ENCODE data around the gene TOR1AIP2.
"Not testable (repeated sequence)": the region's sequence is repeated elsewhere in the genome, so short reads cannot be mapped to it uniquely, and the experiment has no call there.

The TOR1AIP2 gene

GRCh38 chr1:179857009-179857408, 20.6 kb downstream of the TOR1AIP2 start:
- H3K27me3 ChIP-seq (ENCODE audit: control insufficient read depth in 5 of 5, insufficient read depth in 4 of 5, low read length in 5 of 5): no peaks in the 10 kb centered on the region
- H3K4me3 ChIP-seq (ENCODE audit: low read depth in 1 of 5, low read length in 5 of 5): no peak overlapping the region
- no peak overlapping the region for H3K9ac ChIP-seq (ENCODE audit: low read length in 5 of 5)
- no peak overlapping the region for H3K27ac ChIP-seq (ENCODE audit: low read depth, low read length)
- peaks cover 16 to 35% (median 21%) of the 10 kb centered on the region in 5 donors for H3K36me3 ChIP-seq (ENCODE audit: control insufficient read depth in 5 of 5, insufficient read depth in 5 of 5, low read length in 5 of 5)
- no peaks in the 10 kb centered on the region for H3K9me3 ChIP-seq (ENCODE audit: control insufficient read depth in 5 of 5, low read length in 5 of 5)
- no peaks in the 10 kb centered on the region for H3K4me1 ChIP-seq (ENCODE audit: control insufficient read depth in 5 of 5, insufficient read depth in 5 of 5, low read length in 5 of 5)

DNA sequence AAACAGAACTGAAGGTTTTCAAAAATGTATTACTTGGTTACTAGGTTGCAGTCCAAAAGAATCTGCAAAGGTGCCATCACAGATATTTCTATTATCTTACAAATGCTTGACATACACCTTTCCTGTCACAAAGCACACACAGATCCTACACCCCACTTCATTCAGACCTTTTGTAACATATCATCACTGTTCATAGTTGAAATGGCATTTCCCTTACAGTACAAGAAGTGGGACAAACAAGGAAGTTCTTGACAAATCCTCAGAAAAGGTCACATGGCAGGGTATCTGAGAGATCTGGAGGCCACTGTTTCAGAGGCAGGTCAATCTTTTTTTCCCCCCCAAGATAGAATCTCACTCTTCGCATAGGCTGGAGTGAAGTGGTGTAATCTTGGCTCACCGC, 21.3 kb downstream of the TOR1AIP2 start:
- Histone ChIP-seq H3K9me3 (ENCODE audit: control insufficient read depth in 5 of 5, low read length in 5 of 5) (no peaks in the 10 kb centered on the region), H3K4me1 (ENCODE audit: control insufficient read depth in 5 of 5, insufficient read depth in 5 of 5, low read length in 5 of 5) (no peaks in the 10 kb centered on the region), H3K9ac (ENCODE audit: low read length in 5 of 5) (no peak overlapping the region), H3K27ac (ENCODE audit: low read depth, low read length) (no peak overlapping the region), H3K4me3 (ENCODE audit: low read depth in 1 of 5, low read length in 5 of 5) (no peak overlapping the region), H3K36me3 (ENCODE audit: control insufficient read depth in 5 of 5, insufficient read depth in 5 of 5, low read length in 5 of 5) (peaks cover 20 to 35% (median 25%) of the 10 kb centered on the region in 5 donors), H3K27me3 (ENCODE audit: control insufficient read depth in 5 of 5, insufficient read depth in 4 of 5, low read length in 5 of 5) (no peaks in the 10 kb centered on the region)

- H3K27me3 ChIP-seq (ENCODE audit: control insufficient read depth in 5 of 5, insufficient read depth in 4 of 5, low read length in 5 of 5); H3K4me3 ChIP-seq (ENCODE audit: low read depth in 1 of 5, low read length in 5 of 5); H3K27ac ChIP-seq (ENCODE audit: low read depth, low read length); H3K4me1 ChIP-seq (ENCODE audit: control insufficient read depth in 5 of 5, insufficient read depth in 5 of 5, low read length in 5 of 5); H3K9ac ChIP-seq (ENCODE audit: low read length in 5 of 5); H3K9me3 ChIP-seq (ENCODE audit: control insufficient read depth in 5 of 5, low read length in 5 of 5): not testable (repeated sequence)
- peaks cover 22 to 37% (median 27%) of the 10 kb centered on the region in 5 donors for H3K36me3 ChIP-seq (ENCODE audit: control insufficient read depth in 5 of 5, insufficient read depth in 5 of 5, low read length in 5 of 5)
Observed at GRCh38 chr1:179855831-179856230, 21.8 kb downstream of the TOR1AIP2 start.

- Histone ChIP-seq H3K4me3 (ENCODE audit: low read depth in 1 of 5, low read length in 5 of 5) (no peak overlapping the region), H3K36me3 (ENCODE audit: control insufficient read depth in 5 of 5, insufficient read depth in 5 of 5, low read length in 5 of 5) (peaks cover 36 to 55% (median 48%) of the 10 kb centered on the region in 5 donors)
Observed at GRCh38 chr1:179853102-179853501, 24.5 kb downstream of the TOR1AIP2 start.

DNA sequence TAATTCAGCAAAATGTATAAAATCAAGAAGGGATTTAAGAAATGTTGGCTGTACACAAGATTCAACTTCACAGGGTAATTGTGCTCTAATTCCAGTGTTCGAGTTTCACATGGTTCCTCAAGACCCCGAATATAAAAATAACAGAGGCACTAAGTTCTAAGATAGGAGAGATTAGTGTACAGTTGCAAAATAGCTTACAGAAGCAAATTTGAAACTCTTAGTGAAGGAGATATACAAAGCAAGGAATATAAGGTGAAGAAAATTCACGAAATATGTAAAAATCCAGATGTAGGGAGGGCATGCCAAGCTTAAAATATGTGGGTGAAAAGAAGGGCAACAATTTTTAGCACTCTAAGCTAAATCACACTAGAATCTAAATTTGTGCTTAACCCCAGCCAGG, 29.4 kb downstream of the TOR1AIP2 start:
- no peaks in the 10 kb centered on the region for H3K27me3 ChIP-seq (ENCODE audit: control insufficient read depth in 5 of 5, insufficient read depth in 4 of 5, low read length in 5 of 5)
- H3K4me1 ChIP-seq (ENCODE audit: control insufficient read depth in 5 of 5, insufficient read depth in 5 of 5, low read length in 5 of 5): no peaks in the 10 kb centered on the region
- no peak overlapping the region for H3K27ac ChIP-seq (ENCODE audit: low read depth, low read length)
- no peaks in the 10 kb centered on the region for H3K9me3 ChIP-seq (ENCODE audit: control insufficient read depth in 5 of 5, low read length in 5 of 5)
- no peak overlapping the region for H3K4me3 ChIP-seq (ENCODE audit: low read depth in 1 of 5, low read length in 5 of 5)
- peaks cover 42 to 64% (median 53%) of the 10 kb centered on the region in 5 donors for H3K36me3 ChIP-seq (ENCODE audit: control insufficient read depth in 5 of 5, insufficient read depth in 5 of 5, low read length in 5 of 5)
- no peak overlapping the region for H3K9ac ChIP-seq (ENCODE audit: low read length in 5 of 5)

More at GRCh38 chr1:179853102-179853501, 24.5 kb downstream of the TOR1AIP2 start:
- Histone ChIP-seq H3K9me3 (ENCODE audit: control insufficient read depth in 5 of 5, low read length in 5 of 5) (no peaks in the 10 kb centered on the region), H3K27ac (ENCODE audit: low read depth, low read length) (no peak overlapping the region), H3K9ac (ENCODE audit: low read length in 5 of 5) (no peak overlapping the region), H3K27me3 (ENCODE audit: control insufficient read depth in 5 of 5, insufficient read depth in 4 of 5, low read length in 5 of 5) (no peaks in the 10 kb centered on the region), H3K4me1 (ENCODE audit: control insufficient read depth in 5 of 5, insufficient read depth in 5 of 5, low read length in 5 of 5) (no peaks in the 10 kb centered on the region)

DNA sequence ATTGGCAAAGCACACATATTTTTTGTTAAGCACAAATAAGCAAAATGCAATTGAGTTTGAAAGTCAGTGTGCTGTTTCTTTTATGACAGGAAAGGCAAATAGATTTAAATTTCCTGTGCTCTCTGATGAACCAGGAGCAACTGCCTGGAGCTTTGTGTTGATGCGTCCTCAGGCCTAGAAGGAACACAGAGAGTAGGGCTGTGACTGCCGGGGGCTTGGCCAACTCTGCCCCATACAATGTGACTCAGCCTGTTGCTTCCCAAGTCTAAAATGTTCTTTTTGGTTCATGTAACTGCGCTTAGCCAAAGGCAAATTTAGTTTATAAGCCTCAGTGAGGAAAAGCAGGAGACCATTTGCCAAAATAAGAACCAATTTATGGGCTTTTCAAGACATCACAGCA, 37.5 kb downstream of the TOR1AIP2 start:
- Histone ChIP-seq H3K9me3 (ENCODE audit: control insufficient read depth in 5 of 5, low read length in 5 of 5) (no peaks in the 10 kb centered on the region), H3K4me1 (ENCODE audit: control insufficient read depth in 5 of 5, insufficient read depth in 5 of 5, low read length in 5 of 5) (peaks cover 0 to 8% (median 0%) of the 10 kb centered on the region in 5 donors), H3K27ac (ENCODE audit: low read depth, low read length) (no peak overlapping the region), H3K27me3 (ENCODE audit: control insufficient read depth in 5 of 5, insufficient read depth in 4 of 5, low read length in 5 of 5) (no peaks in the 10 kb centered on the region), H3K9ac (ENCODE audit: low read length in 5 of 5) (no peak overlapping the region), H3K4me3 (ENCODE audit: low read depth in 1 of 5, low read length in 5 of 5) (no peak overlapping the region), H3K36me3 (ENCODE audit: control insufficient read depth in 5 of 5, insufficient read depth in 5 of 5, low read length in 5 of 5) (peaks cover 0 to 16% (median 8%) of the 10 kb centered on the region in 5 donors)

DNA sequence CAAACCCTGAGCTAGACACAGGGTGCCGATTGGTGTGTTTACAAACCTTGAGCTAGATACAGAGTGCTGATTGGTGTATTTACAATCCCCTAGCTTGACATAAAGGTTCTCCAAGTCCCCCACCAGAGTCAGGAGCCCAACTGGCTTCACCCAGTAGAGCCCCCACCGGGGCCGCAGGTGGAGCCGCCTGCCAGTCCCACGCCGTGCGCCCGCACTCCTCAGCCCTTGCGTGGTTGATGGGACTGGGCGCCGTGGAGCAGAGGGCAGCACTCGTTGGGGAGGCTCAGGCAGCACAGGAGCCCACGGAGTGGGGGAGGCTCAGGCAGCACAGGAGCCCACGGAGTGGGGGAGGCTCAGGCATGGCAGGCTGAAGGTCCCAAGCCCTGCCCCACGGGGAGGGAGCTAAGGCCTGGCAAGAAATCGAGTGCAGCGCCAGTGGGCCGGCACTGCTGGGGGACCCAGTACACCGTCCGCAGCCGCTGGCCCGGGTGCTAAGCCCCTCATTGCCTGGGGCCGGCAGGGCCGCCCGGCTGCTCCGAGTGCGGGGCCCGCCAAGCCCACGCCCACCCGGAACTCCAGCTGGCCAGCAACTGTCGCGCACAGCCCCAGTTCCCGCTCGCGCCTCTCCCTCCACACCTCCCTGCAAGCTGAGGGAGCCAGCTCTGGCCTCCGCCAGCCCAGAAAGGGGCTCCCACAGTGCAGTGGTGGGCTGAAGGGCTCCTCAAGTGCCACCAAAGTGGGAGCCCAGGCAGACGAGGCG, 40.7 kb downstream of the TOR1AIP2 start:
- H3K4me1 ChIP-seq (ENCODE audit: control insufficient read depth in 5 of 5, insufficient read depth in 5 of 5, low read length in 5 of 5); H3K27ac ChIP-seq (ENCODE audit: low read depth, low read length): not testable (repeated sequence)

GRCh38 chr1:179831852-179832699, 45.5 kb downstream of the TOR1AIP2 start:
- H3K27me3 ChIP-seq (ENCODE audit: control insufficient read depth in 5 of 5, insufficient read depth in 4 of 5, low read length in 5 of 5): peaks cover 0 to 8% (median 0%) of the 10 kb centered on the region in 5 donors
- H3K9ac ChIP-seq (ENCODE audit: low read length in 5 of 5): no peak overlapping the region
- H3K27ac ChIP-seq (ENCODE audit: low read depth, low read length): no peak overlapping the region
- H3K9me3 ChIP-seq (ENCODE audit: control insufficient read depth in 5 of 5, low read length in 5 of 5): no peaks in the 10 kb centered on the region
- H3K4me1 ChIP-seq (ENCODE audit: control insufficient read depth in 5 of 5, insufficient read depth in 5 of 5, low read length in 5 of 5): no peaks in the 10 kb centered on the region
- no peak overlapping the region for H3K4me3 ChIP-seq (ENCODE audit: low read depth in 1 of 5, low read length in 5 of 5)
- peaks cover 0 to 6% (median 4%) of the 10 kb centered on the region in 5 donors for H3K36me3 ChIP-seq (ENCODE audit: control insufficient read depth in 5 of 5, insufficient read depth in 5 of 5, low read length in 5 of 5)

More for the DNA sequence above, 40.7 kb downstream of the TOR1AIP2 start:
- H3K9ac ChIP-seq (ENCODE audit: low read length in 5 of 5); H3K9me3 ChIP-seq (ENCODE audit: control insufficient read depth in 5 of 5, low read length in 5 of 5); H3K27me3 ChIP-seq (ENCODE audit: control insufficient read depth in 5 of 5, insufficient read depth in 4 of 5, low read length in 5 of 5); H3K4me3 ChIP-seq (ENCODE audit: low read depth in 1 of 5, low read length in 5 of 5): not testable (repeated sequence)
- H3K36me3 ChIP-seq (ENCODE audit: control insufficient read depth in 5 of 5, insufficient read depth in 5 of 5, low read length in 5 of 5): peaks cover 0 to 12% (median 4%) of the 10 kb centered on the region in 5 donors

GRCh38 chr1:179831225-179831624, 46.4 kb downstream of the TOR1AIP2 start:
- Histone ChIP-seq H3K4me1 (ENCODE audit: control insufficient read depth in 5 of 5, insufficient read depth in 5 of 5, low read length in 5 of 5) (peaks cover 0 to 6% (median 0%) of the 10 kb centered on the region in 5 donors), H3K27me3 (ENCODE audit: control insufficient read depth in 5 of 5, insufficient read depth in 4 of 5, low read length in 5 of 5) (peaks cover 0 to 8% (median 0%) of the 10 kb centered on the region in 5 donors), H3K27ac (ENCODE audit: low read depth, low read length) (no peak overlapping the region), H3K9me3 (ENCODE audit: control insufficient read depth in 5 of 5, low read length in 5 of 5) (no peaks in the 10 kb centered on the region), H3K36me3 (ENCODE audit: control insufficient read depth in 5 of 5, insufficient read depth in 5 of 5, low read length in 5 of 5) (peaks cover 0 to 6% (median 4%) of the 10 kb centered on the region in 5 donors), H3K9ac (ENCODE audit: low read length in 5 of 5) (no peak overlapping the region), H3K4me3 (ENCODE audit: low read depth in 1 of 5, low read length in 5 of 5) (no peak overlapping the region)

- H3K4me1 ChIP-seq (ENCODE audit: control insufficient read depth in 5 of 5, insufficient read depth in 5 of 5, low read length in 5 of 5): peaks cover 0 to 30% (median 3%) of the 10 kb centered on the region in 5 donors
- H3K9ac ChIP-seq (ENCODE audit: low read length in 5 of 5): no peak overlapping the region
- no peaks in the 10 kb centered on the region for H3K36me3 ChIP-seq (ENCODE audit: control insufficient read depth in 5 of 5, insufficient read depth in 5 of 5, low read length in 5 of 5)
- H3K27me3 ChIP-seq (ENCODE audit: control insufficient read depth in 5 of 5, insufficient read depth in 4 of 5, low read length in 5 of 5): peaks cover 0 to 8% (median 0%) of the 10 kb centered on the region in 5 donors
- H3K9me3 ChIP-seq (ENCODE audit: control insufficient read depth in 5 of 5, low read length in 5 of 5): no peaks in the 10 kb centered on the region
- H3K27ac ChIP-seq (ENCODE audit: low read depth, low read length): no peak overlapping the region
- H3K4me3 ChIP-seq (ENCODE audit: low read depth in 1 of 5, low read length in 5 of 5): no peak overlapping the region
Observed at GRCh38 chr1:179828554-179829110, 49.0 kb downstream of the TOR1AIP2 start.
